Measurements from ENCODE around the gene APBA3. TPM values are rescaled to one million over a fixed set of nuclear protein-coding genes. Genes with fewer than 3 reads are reported as not detected.

The APBA3 gene
- total and polyA plus RNA-seq, 2 donors (not counting 1 experiment from before 2014, with no cell fraction given) = 2.7 to 22.3 TPM

DNA sequence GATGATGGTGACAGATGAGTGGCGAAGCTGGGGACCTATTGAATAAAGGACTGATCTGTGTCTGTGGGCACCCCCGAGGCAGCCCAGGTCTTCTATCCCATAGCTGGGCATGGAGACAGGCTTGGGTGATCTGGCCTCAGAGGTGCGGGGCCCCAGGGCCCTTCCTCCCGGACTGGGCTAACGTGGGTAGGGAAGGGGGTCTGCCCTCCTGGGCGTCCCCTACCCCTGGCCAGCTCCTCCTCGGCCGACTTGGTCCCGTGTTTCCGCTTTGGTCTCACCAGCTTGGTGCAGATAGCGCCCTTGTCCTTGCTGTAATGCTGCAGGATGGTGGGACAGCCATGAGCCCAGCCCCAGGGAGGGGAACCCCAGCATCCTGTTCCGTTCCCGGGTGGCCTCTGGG, 21.4 kb upstream of the APBA3 start:
- Histone ChIP-seq H3K36me3 (ENCODE audit: control insufficient read depth, insufficient read depth, low read length) (no peaks in the 10 kb centered on the region), H3K9ac (ENCODE audit: insufficient read depth, low read length) (no peak overlapping the region), H4K20me1 (ENCODE audit: control insufficient read depth, extremely low read depth, insufficient read depth, low read length) (no peaks in the 10 kb centered on the region), H3K4me3 (replicated peaks in 1 of 4; ENCODE audit: control extremely low read depth in 1 of 4, insufficient read depth in 1 of 4, low read depth in 3 of 4, low read length in 4 of 4) (no peak overlapping the region), H3K9me3 (ENCODE audit: control insufficient read depth, insufficient read depth, low read depth, low read length) (no peaks in the 10 kb centered on the region), H2AFZ (ENCODE audit: low read length) (no peak overlapping the region), H3K4me2 (ENCODE audit: extremely low read depth, insufficient read depth, low read length) (no peak overlapping the region), H3K79me2 (ENCODE audit: control insufficient read depth, insufficient read depth, low read length) (no peaks in the 10 kb centered on the region), H3K4me1 (ENCODE audit: control insufficient read depth, extremely low read depth, insufficient read depth, low read length) (no peaks in the 10 kb centered on the region), H3K27me3 (ENCODE audit: control insufficient read depth, insufficient read depth, low read length) (peaks cover 2% of the 10 kb centered on the region), H3K27ac (ENCODE audit: insufficient read depth, low read length) (no peak overlapping the region)
- no peak for TF ChIP-seq EZH2 (IDR thresholded peaks at IDR 0.05; ENCODE audit: low read length, missing control alignments)
- TF ChIP-seq, protein P1, sequence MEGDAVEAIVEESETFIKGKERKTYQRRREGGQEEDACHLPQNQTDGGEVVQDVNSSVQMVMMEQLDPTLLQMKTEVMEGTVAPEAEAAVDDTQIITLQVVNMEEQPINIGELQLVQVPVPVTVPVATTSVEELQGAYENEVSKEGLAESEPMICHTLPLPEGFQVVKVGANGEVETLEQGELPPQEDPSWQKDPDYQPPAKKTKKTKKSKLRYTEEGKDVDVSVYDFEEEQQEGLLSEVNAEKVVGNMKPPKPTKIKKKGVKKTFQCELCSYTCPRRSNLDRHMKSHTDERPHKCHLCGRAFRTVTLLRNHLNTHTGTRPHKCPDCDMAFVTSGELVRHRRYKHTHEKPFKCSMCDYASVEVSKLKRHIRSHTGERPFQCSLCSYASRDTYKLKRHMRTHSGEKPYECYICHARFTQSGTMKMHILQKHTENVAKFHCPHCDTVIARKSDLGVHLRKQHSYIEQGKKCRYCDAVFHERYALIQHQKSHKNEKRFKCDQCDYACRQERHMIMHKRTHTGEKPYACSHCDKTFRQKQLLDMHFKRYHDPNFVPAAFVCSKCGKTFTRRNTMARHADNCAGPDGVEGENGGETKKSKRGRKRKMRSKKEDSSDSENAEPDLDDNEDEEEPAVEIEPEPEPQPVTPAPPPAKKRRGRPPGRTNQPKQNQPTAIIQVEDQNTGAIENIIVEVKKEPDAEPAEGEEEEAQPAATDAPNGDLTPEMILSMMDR (conservative IDR thresholded peaks at IDR 0.05 in 1 of 2, IDR thresholded peaks at IDR 0.05 in 1 of 2; ENCODE audit: low read depth in 1 of 2, low read length in 2 of 2) = no peak
- DNase-seq (ENCODE audit: low read depth in 2 of 2) = no peak

DNA sequence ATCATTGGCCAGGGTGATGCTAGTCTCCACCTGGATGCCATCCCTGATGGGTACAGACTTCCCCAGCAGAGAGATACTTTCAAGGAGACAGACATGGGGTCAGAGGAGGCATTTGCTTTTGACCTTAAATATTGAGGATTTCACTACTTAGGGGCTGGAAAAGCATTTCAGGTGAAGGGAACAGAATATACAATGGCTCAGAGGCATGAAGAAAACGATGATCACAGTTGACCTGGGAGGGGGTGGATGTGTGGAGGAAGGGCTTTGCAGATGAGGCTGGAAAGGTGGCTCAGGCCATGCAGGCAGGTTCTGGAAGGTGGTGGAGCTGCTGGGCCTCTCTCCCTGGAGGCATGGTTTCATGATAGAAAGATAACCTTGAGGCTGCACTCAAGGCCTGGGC, 20.8 kb upstream of the APBA3 start:
- Histone ChIP-seq H3K9me3 (ENCODE audit: control insufficient read depth, insufficient read depth, low read depth, low read length) (no peaks in the 10 kb centered on the region), H3K79me2 (ENCODE audit: control insufficient read depth, insufficient read depth, low read length) (no peaks in the 10 kb centered on the region), H3K9ac (ENCODE audit: insufficient read depth, low read length) (no peak overlapping the region), H3K36me3 (ENCODE audit: control insufficient read depth, insufficient read depth, low read length) (no peaks in the 10 kb centered on the region), H3K27me3 (ENCODE audit: control insufficient read depth, insufficient read depth, low read length) (peaks cover 2% of the 10 kb centered on the region), H2AFZ (ENCODE audit: low read length) (no peak overlapping the region), H3K4me2 (ENCODE audit: extremely low read depth, insufficient read depth, low read length) (no peak overlapping the region), H3K4me3 (replicated peaks in 1 of 4; ENCODE audit: control extremely low read depth in 1 of 4, insufficient read depth in 1 of 4, low read depth in 3 of 4, low read length in 4 of 4) (no peak overlapping the region), H3K27ac (ENCODE audit: insufficient read depth, low read length) (no peak overlapping the region), H4K20me1 (ENCODE audit: control insufficient read depth, extremely low read depth, insufficient read depth, low read length) (no peaks in the 10 kb centered on the region), H3K4me1 (ENCODE audit: control insufficient read depth, extremely low read depth, insufficient read depth, low read length) (no peaks in the 10 kb centered on the region)
- no peak for TF ChIP-seq EZH2 (IDR thresholded peaks at IDR 0.05; ENCODE audit: low read length, missing control alignments)
- no peak for DNase-seq (ENCODE audit: low read depth in 2 of 2)

DNA sequence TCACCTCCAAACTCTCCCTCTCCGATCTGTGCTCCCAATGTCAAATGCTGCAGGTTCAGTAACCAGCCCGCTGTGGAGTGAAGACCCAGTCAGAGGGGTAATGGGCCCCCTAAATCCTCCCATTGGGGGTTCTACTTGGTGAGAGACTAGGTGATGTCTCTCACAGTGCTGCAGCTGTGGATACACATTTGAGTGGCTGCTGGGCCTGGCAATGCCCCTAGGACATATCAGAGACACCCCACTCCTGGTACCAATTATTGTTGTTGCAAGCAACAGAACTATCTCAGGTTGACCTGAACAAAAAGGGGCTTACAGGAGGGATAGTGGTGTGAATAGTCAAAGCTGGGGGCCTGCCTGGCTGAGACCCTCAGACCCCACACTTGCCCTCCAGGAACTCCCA, 20.1 kb upstream of the APBA3 start:
- H3K79me2 ChIP-seq (ENCODE audit: control insufficient read depth, insufficient read depth, low read length) = no peaks in the 10 kb centered on the region
- DNase-seq (ENCODE audit: low read depth in 2 of 2) = no peak
- peaks cover 2% of the 10 kb centered on the region for H3K27me3 ChIP-seq (ENCODE audit: control insufficient read depth, insufficient read depth, low read length)
- no peak overlapping the region for H3K27ac ChIP-seq (ENCODE audit: insufficient read depth, low read length)
- H3K4me1 ChIP-seq (ENCODE audit: control insufficient read depth, extremely low read depth, insufficient read depth, low read length) = no peaks in the 10 kb centered on the region
- no peaks in the 10 kb centered on the region for H3K36me3 ChIP-seq (ENCODE audit: control insufficient read depth, insufficient read depth, low read length)
- no peak overlapping the region for H2AFZ ChIP-seq (ENCODE audit: low read length)
- no peaks in the 10 kb centered on the region for H4K20me1 ChIP-seq (ENCODE audit: control insufficient read depth, extremely low read depth, insufficient read depth, low read length)
- H3K9me3 ChIP-seq (ENCODE audit: control insufficient read depth, insufficient read depth, low read depth, low read length) = no peaks in the 10 kb centered on the region
- no peak overlapping the region for H3K4me3 ChIP-seq (replicated peaks in 1 of 4; ENCODE audit: control extremely low read depth in 1 of 4, insufficient read depth in 1 of 4, low read depth in 3 of 4, low read length in 4 of 4)
- H3K4me2 ChIP-seq (ENCODE audit: extremely low read depth, insufficient read depth, low read length) = no peak overlapping the region
- TF ChIP-seq, protein P1 (conservative IDR thresholded peaks at IDR 0.05 in 1 of 2, IDR thresholded peaks at IDR 0.05 in 1 of 2; ENCODE audit: low read depth in 1 of 2, low read length in 2 of 2) = no peak
- no peak for TF ChIP-seq EZH2 (IDR thresholded peaks at IDR 0.05; ENCODE audit: low read length, missing control alignments)
- no peak overlapping the region for H3K9ac ChIP-seq (ENCODE audit: insufficient read depth, low read length)
